Mononuclear cell (primary cell): ENCODE data around the gene DBH. TPM values are rescaled to one million over a fixed set of nuclear protein-coding genes. Genes with fewer than 3 reads are reported as not detected.

Experiments
- H3K27me3 ChIP-seq: 2 replicates; pipeline ENCODE4 v1.6.0; 2011; ENCODE audit warnings: low read length, control low read depth; ENCODE audit not compliant: insufficient read depth
- H3K4me1 ChIP-seq: 2 replicates; pipeline ENCODE4 v1.5.1; 2011; ENCODE audit warnings: mild to moderate bottlenecking, low read length, control low read depth; ENCODE audit not compliant: insufficient read depth
- H3K4me3 ChIP-seq: 2 replicates; pipeline ENCODE4 v1.5.1; 2011; ENCODE audit warnings: mild to moderate bottlenecking, low read length, moderate library complexity
- H3K9me3 ChIP-seq: 2 replicates; pipeline ENCODE4 v1.5.1; 2011; ENCODE audit warnings: low read depth, mild to moderate bottlenecking, control low read depth, low read length
- total RNA-seq: library from RNA; depleted of rRNA; stranded (reverse); fragments of >200 nt; gene quantifications from one replicate; pipeline ENCODE4 v1.2.3, GENCODE V29; 2012

Gene DBH
- total RNA-seq, 1 donor = 0.10 TPM

- Histone ChIP-seq H3K4me3 (no peak overlapping the region), H3K4me1 (peaks cover 17% of the 10 kb centered on the region)
Observed at GRCh38 chr9:133682818-133683585, 46.8 kb downstream of the DBH start.

DNA sequence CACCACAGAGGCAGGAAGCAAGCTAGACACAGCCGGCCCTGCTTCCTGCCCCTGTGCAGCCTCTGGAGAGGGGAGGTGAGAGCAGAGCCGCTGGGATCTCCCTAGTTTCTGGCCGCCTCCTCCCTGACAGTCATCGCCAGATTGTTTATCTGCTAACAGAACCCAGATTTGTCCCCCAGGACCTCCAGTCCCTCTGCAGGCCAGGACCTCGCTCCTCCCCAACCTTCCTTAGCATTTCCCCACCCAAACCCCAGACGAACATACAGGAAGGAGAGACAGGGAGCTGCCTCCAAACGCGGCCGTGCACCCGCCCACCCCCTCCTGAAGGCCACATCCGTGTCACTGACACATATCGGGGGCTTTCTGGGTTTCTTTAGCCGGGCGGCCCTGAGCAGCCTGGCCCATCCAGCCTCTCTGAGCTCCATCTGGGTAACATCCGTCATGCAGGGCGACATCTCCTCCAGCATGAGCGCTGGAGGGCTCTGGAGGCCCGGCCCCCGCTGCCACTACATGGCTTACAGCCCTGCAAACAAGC is 47.5 kb downstream of the DBH start:
- H3K4me1 ChIP-seq = peaks cover 17% of the 10 kb centered on the region
- H3K4me3 ChIP-seq = no peak overlapping the region
- no peaks in the 10 kb centered on the region for H3K27me3 ChIP-seq
- no peaks in the 10 kb centered on the region for H3K9me3 ChIP-seq

More at GRCh38 chr9:133682818-133683585, 46.8 kb downstream of the DBH start:
- Histone ChIP-seq H3K9me3 (no peaks in the 10 kb centered on the region), H3K27me3 (no peaks in the 10 kb centered on the region)

- no peaks in the 10 kb centered on the region for H3K27me3 ChIP-seq
- no peaks in the 10 kb centered on the region for H3K9me3 ChIP-seq
- H3K4me1 ChIP-seq = peaks cover 17% of the 10 kb centered on the region
- no peak overlapping the region for H3K4me3 ChIP-seq
Observed at GRCh38 chr9:133684121-133684935, 48.2 kb downstream of the DBH start.

DNA sequence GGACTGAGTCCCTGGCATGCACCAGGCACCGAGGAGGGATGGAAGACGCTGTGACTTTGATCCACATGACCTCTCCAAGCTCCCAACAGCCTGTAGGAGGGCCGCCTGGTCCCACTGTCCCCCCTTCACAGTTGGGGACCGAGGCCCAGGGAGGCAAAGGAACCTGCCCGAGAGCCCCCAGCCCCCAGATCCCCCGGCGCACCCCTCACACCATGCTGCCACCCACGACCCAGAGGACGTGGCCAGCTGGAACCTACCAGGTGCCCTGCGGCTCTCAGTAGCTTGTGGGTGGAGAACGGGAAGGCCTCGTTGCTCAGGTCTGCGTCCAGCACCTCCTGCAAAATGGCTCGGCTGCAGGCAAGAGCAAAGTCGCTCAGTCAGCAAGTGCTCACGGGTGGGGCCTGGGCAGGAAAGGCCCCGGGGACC is 48.8 kb downstream of the DBH start:
- Histone ChIP-seq H3K4me3 (no peak overlapping the region), H3K9me3 (no peaks in the 10 kb centered on the region), H3K4me1 (peaks cover 17% of the 10 kb centered on the region), H3K27me3 (no peaks in the 10 kb centered on the region)

- Histone ChIP-seq H3K4me1 (peaks cover 17% of the 10 kb centered on the region), H3K27me3 (no peaks in the 10 kb centered on the region), H3K9me3 (no peaks in the 10 kb centered on the region), H3K4me3 (no peak overlapping the region)
Observed at GRCh38 chr9:133685653-133686609, 49.8 kb downstream of the DBH start.

- Histone ChIP-seq H3K4me3 (no peak overlapping the region), H3K4me1 (peaks cover 17% of the 10 kb centered on the region), H3K9me3 (no peaks in the 10 kb centered on the region), H3K27me3 (no peaks in the 10 kb centered on the region)
Observed at GRCh38 chr9:133686642-133687575, 50.7 kb downstream of the DBH start.

DNA sequence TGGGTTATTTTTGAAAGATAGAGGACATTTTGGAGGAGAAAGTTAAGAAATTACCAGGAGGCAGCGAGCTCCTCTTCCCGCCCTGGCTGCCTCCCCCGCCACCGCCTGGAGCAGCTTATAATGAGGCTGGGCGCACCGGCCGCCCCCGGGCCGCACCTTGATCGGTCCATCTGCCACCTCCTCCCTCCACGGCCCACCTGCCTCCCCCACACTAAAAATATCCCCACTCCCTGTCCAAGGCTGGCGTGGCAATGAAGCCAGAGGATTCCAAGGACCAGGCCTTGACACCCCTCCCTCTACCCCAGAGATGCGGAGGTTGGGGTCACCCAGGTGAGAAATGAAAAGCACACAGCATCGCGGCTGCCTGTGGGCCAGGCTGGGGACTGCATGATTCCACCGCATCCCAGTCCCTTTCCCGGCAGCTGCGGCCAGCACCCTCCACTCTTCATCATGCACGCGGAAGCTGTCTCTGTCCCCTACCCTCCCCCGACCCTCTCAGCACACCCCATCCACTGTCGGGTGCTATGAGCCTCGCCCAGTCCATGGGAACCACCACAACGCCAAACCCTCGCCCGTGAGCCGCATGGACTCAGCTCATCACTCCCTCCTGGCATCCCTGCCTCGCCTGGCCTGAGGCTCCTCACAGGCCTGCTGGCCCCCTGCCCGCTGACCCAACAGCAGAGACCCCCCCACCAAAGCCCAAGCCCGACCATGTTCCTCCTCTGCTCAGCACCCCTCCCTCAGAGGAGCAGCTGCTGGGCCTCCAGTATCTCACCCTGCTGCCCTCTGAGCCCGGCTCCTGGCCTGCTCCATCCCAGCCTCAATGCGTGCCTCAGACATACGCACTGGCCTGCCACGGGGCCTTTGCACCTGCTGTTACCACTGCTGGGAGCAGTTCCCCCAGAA is 51.9 kb downstream of the DBH start:
- Histone ChIP-seq H3K27me3 (no peaks in the 10 kb centered on the region), H3K9me3 (no peaks in the 10 kb centered on the region), H3K4me1 (peaks cover 13% of the 10 kb centered on the region), H3K4me3 (no peak overlapping the region)

DNA sequence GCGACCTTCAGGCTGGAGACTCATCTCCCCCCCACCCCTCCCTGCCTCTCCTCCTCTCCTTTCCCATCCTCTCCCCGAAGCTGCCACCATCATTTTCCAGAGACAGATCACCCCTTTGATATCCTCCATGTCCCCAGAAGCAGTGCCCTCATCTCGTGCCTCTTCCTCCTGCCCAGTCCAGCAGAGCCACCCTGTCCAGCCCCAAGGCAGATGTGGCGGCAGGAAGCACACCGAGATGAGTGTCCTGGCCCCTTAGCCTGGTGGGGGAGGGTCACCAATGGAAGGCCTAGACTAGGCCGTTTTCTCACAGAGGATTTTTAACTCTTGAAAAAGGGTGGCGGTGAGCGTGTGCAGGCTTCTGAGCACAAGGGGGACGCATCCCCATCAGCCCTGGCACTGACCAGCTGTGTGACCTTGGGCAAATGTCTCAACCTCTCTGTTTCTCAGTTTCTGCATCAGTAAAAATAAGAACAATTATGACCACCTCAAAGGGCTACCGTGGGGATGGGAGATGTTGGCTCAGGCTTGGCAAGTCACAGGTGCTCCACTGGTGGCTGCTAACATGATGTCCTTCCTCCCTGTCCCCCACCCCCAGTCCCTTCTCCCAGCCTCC is 53.1 kb downstream of the DBH start:
- no peak overlapping the region for H3K4me3 ChIP-seq
- peaks cover 2% of the 10 kb centered on the region for H3K4me1 ChIP-seq
- H3K9me3 ChIP-seq = no peaks in the 10 kb centered on the region
- no peaks in the 10 kb centered on the region for H3K27me3 ChIP-seq

DNA sequence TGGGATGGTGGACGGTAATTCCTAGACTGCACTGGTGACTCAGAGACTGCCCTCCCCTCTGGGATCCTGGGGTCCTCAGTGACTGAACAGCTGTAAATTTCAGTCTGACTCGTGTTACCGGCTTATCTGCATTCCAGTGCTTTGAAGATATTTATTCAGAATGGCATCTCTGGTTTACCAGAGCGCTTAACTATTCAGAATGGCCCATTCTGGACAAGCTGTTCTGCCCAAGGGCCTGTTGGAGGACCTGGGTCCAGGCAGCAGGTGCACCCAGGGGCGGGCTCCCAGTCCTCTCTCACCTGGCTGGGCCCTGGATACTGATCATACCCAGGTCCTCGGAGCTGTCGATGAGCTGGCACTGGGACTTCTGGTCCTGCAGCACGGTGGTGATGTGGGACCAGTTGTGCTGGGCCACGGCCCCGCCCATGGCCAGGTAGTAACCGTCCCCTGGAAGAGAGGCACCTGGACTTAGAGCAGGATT is 54.0 kb downstream of the DBH start:
- Histone ChIP-seq H3K4me1 (no peaks in the 10 kb centered on the region), H3K27me3 (no peaks in the 10 kb centered on the region), H3K9me3 (no peaks in the 10 kb centered on the region), H3K4me3 (no peak overlapping the region)

GRCh38 chr9:133691191-133691590 is 55.0 kb downstream of the DBH start:
- Histone ChIP-seq H3K4me3 (no peak overlapping the region), H3K9me3 (no peaks in the 10 kb centered on the region), H3K4me1 (no peaks in the 10 kb centered on the region), H3K27me3 (no peaks in the 10 kb centered on the region)

DNA sequence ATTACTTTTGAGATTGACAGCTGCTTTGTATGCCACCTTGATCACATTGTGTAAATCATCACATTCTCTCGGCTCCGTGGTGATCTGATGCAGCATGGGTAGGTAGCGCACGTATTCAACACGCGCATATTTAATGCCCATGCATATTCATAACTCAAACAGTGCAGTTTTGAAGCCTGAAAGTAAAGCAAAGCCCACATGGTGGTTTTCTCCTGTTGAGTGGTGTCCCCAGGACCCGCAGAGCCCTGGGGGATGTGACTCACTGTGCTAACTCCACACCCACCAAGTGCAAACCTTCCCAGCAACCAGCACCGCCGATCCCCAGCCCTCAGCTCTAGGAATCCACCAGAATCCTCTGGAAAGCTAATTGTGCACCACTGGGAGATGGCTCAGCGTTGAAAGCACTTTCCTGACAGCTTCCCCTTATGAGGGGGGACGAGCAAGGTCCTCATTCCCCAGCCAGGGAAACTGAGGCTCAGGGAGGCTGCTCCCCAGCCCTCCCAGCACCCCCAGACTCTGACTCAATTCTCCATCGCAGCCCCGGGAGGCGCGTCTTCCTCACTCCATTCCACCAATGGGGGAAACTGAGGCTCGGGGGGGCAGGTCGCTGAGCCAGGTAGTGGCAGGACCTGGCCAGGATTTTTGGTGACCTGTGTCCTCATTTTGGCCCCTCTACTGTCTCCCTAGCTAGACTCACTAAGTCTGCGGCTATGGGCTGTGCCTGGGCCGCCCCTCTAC is 55.6 kb downstream of the DBH start:
- Histone ChIP-seq H3K4me3 (no peak overlapping the region), H3K4me1 (no peaks in the 10 kb centered on the region), H3K27me3 (no peaks in the 10 kb centered on the region), H3K9me3 (no peaks in the 10 kb centered on the region)

GRCh38 chr9:133692364-133692985 is 56.3 kb downstream of the DBH start:
- Histone ChIP-seq H3K9me3 (no peaks in the 10 kb centered on the region), H3K27me3 (no peaks in the 10 kb centered on the region), H3K4me1 (no peaks in the 10 kb centered on the region), H3K4me3 (no peak overlapping the region)
